Globus pallidus (tissue), 1 donor: ENCODE measurements around the gene FYB2.

ENCODE experiments used
- DNase-seq: peaks from one replicate; pipeline ENCODE4 v3.0.0-alpha.2; 2015; ENCODE audit warnings: low spot score

Gene FYB2

GRCh38 chr1:56819387-56819899 is at the start of gene FYB2:
TSS of gene FYB2 (minus strand) at chr1:56819404. CDS start at chr1:56819290, 114 bp downstream.
- DNase-seq, result no peak

GRCh38 chr1:56868761-56869160 is 49.6 kb upstream of the FYB2 start:
- DNase-seq, result no peak

- no peak for DNase-seq
Observed at GRCh38 chr1:56867491-56867890, 48.3 kb upstream of the FYB2 start.

GRCh38 chr1:56866656-56867055 is 47.5 kb upstream of the FYB2 start:
- DNase-seq, result no peak

- no peak for DNase-seq
Observed at GRCh38 chr1:56864430-56864829, 45.2 kb upstream of the FYB2 start.

GRCh38 chr1:56863265-56863992 is 44.2 kb upstream of the FYB2 start:
- no peak for DNase-seq

- DNase-seq, result no peak
Observed at GRCh38 chr1:56859287-56859686, 40.1 kb upstream of the FYB2 start.

- no peak for DNase-seq
Observed at GRCh38 chr1:56856186-56856585, 37.0 kb upstream of the FYB2 start.

GRCh38 chr1:56855190-56855589 is 36.0 kb upstream of the FYB2 start:
- no peak for DNase-seq

- no peak for DNase-seq
Observed at GRCh38 chr1:56854521-56855099, 35.4 kb upstream of the FYB2 start, which contains the start of gene C8A. TSS of gene C8A (plus strand) at chr1:56854797. CDS start at chr1:56854902, 105 bp downstream.

GRCh38 chr1:56852476-56852875 is 33.3 kb upstream of the FYB2 start:
- no peak for DNase-seq

GRCh38 chr1:56850922-56851321 is 31.7 kb upstream of the FYB2 start:
- DNase-seq, result no peak

- no peak for DNase-seq
Observed at GRCh38 chr1:56850411-56850810, 31.2 kb upstream of the FYB2 start.

GRCh38 chr1:56849750-56850149 is 30.5 kb upstream of the FYB2 start:
- DNase-seq, result no peak

- no peak for DNase-seq
Observed at GRCh38 chr1:56845343-56845742, 26.1 kb upstream of the FYB2 start.

GRCh38 chr1:56844545-56845136 is 25.4 kb upstream of the FYB2 start:
- DNase-seq, result no peak

GRCh38 chr1:56843544-56843943 is 24.3 kb upstream of the FYB2 start:
- DNase-seq, result no peak

GRCh38 chr1:56838759-56839158 is 19.6 kb upstream of the FYB2 start:
- no peak for DNase-seq

- no peak for DNase-seq
Observed at GRCh38 chr1:56837244-56837939, 18.2 kb upstream of the FYB2 start.

- DNase-seq, result no peak
Observed at GRCh38 chr1:56836359-56836758, 17.2 kb upstream of the FYB2 start.

GRCh38 chr1:56835657-56836056 is 16.5 kb upstream of the FYB2 start:
- DNase-seq, result no peak

- DNase-seq, result no peak
Observed at GRCh38 chr1:56834137-56834900, 15.1 kb upstream of the FYB2 start.
